SU-DHL-6 (cell line): Measurements from ENCODE around the gene LRTM2.

Source experiments
- EZH2phosphoT487 ChIP-seq: fragments of 200-600 bp; sonication (generic), shearing (Covaris generic); conservative IDR thresholded peaks from 2 replicates; pipeline ENCODE4 v1.6.1; 2018; ENCODE audit warnings: mild to moderate bottlenecking, antibody characterized with exemption, low read length, moderate library complexity, mixed read lengths
- TF ChIP-seq, protein P1 (sequence below): fragments of 200-600 bp; sonication (generic); IDR thresholded peaks from one replicate; pipeline ENCODE4 v1.5.1; 2017; ENCODE audit warnings: antibody characterized with exemption, mild to moderate bottlenecking, low read length, moderate library complexity; ENCODE audit not compliant: insufficient read depth, poor library complexity, severe bottlenecking

DNA sequence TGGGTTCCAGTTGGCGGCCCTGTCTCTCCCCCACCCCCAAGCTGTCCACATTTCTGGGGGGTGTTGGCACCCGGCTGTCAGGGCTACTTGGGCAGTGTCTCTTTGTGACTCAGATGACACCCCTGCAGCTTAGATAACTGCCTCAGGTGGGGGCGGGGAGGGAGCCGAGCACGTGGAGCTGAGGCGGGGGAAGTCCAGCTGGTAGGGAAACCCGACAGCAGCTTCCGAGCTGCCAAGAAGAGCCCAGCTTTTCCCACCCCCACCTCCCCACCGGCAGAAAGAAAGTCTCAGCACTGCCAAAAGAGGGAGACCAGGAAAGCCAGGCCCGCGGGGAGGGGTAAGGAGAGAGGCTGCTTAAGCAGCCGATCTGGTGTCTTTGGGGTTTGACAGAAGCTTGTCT lies 1.4 kb downstream of the LRTM2 start:
- TF ChIP-seq, protein P1, sequence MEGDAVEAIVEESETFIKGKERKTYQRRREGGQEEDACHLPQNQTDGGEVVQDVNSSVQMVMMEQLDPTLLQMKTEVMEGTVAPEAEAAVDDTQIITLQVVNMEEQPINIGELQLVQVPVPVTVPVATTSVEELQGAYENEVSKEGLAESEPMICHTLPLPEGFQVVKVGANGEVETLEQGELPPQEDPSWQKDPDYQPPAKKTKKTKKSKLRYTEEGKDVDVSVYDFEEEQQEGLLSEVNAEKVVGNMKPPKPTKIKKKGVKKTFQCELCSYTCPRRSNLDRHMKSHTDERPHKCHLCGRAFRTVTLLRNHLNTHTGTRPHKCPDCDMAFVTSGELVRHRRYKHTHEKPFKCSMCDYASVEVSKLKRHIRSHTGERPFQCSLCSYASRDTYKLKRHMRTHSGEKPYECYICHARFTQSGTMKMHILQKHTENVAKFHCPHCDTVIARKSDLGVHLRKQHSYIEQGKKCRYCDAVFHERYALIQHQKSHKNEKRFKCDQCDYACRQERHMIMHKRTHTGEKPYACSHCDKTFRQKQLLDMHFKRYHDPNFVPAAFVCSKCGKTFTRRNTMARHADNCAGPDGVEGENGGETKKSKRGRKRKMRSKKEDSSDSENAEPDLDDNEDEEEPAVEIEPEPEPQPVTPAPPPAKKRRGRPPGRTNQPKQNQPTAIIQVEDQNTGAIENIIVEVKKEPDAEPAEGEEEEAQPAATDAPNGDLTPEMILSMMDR: no peak
- TF ChIP-seq EZH2phosphoT487: no peak
